Smooth muscle cell (in vitro differentiated cells): ENCODE results near the gene MEF2C. TPM values are rescaled to one million over a fixed set of nuclear protein-coding genes. Genes with fewer than 3 reads are reported as not detected.

Experiments used
- DNase-seq: peaks from one replicate; lab custom pipeline; 2025; ENCODE audit not compliant: unreplicated experiment; lab: John Stamatoyannopoulos, UW
- H2AFZ ChIP-seq: fragments of 200-600 bp; sonication (generic); 2 replicates; pipeline ENCODE4 v1.6.0; 2016; ENCODE audit warnings: antibody characterized with exemption, low read depth, mild to moderate bottlenecking
- H3F3A ChIP-seq: fragments of 200-600 bp; sonication (generic); 2 replicates; pipeline ENCODE4 v1.6.0; 2017; ENCODE audit warnings: antibody characterized with exemption, low read depth
- H3K27ac ChIP-seq: fragments of 200-600 bp; sonication (generic); 2 replicates; pipeline ENCODE4 v1.5.1; 2016; ENCODE audit warnings: low read depth, mild to moderate bottlenecking
- H3K27me3 ChIP-seq: fragments of 200-600 bp; sonication (generic); 2 replicates; pipeline ENCODE4 v1.6.1; 2016; ENCODE audit warnings: low read depth, mild to moderate bottlenecking
- H3K36me3 ChIP-seq: fragments of 200-600 bp; sonication (generic); 2 replicates; pipeline ENCODE4 v1.5.1; 2016; ENCODE audit warnings: low read depth
- H3K4me1 ChIP-seq: fragments of 200-600 bp; sonication (generic); 2 replicates; pipeline ENCODE4 v1.5.1; 2016; ENCODE audit warnings: low read depth
- H3K4me2 ChIP-seq: fragments of 200-600 bp; sonication (generic); 2 replicates; pipeline ENCODE4 v1.6.0; 2016; ENCODE audit warnings: mild to moderate bottlenecking
- H3K4me3 ChIP-seq: fragments of 200-600 bp; sonication (generic); 2 replicates; pipeline ENCODE4 v1.5.1; 2016; ENCODE audit warnings: mild to moderate bottlenecking
- H3K79me2 ChIP-seq: fragments of 200-600 bp; sonication (generic); 2 replicates; pipeline ENCODE4 v1.6.0; 2016; ENCODE audit warnings: low read depth, mild to moderate bottlenecking
- H3K9ac ChIP-seq: fragments of 200-600 bp; sonication (generic); 2 replicates; pipeline ENCODE4 v1.6.0; 2016; ENCODE audit warnings: low read depth
- H3K9me3 ChIP-seq: fragments of 200-600 bp; sonication (generic); replicated peaks from 2 replicates; pipeline ENCODE4 v1.5.1; 2016; ENCODE audit warnings: low read depth
- H4K20me1 ChIP-seq: fragments of 200-600 bp; sonication (generic); 2 replicates; pipeline ENCODE4 v1.6.0; 2016; ENCODE audit warnings: low read depth
- WGBS: methylation state at CpG from one replicate; pipeline ENCODE4 v1.1.7; 2016; ENCODE audit warnings: low lambda C conversion rate; 5-methylcytosine and 5-hydroxymethylcytosine counted together
- polyA plus RNA-seq: library from polyadenylated mRNA; unstranded; fragments of >200 nt; fragmentation: Nextera tagmentation; extraction: Ambion mirVana; gene quantifications from 2 replicates; pipeline ENCODE4 v1.2.1, GENCODE V29; 2016
- total RNA-seq: library from RNA; depleted of rRNA; stranded (reverse); fragments of >200 nt; gene quantifications from 2 replicates; pipeline ENCODE4 v1.2.3, GENCODE V29; 2014
- TF ChIP-seq, protein P1 (sequence below): fragments of 200-600 bp; sonication (generic); IDR thresholded peaks from 2 replicates; pipeline ENCODE4 v1.5.1; 2017; ENCODE audit warnings: borderline replicate concordance, mild to moderate bottlenecking, antibody characterized with exemption; ENCODE audit not compliant: insufficient read depth, poor library complexity, severe bottlenecking

The MEF2C gene
- total and polyA plus RNA-seq, 2 experiments from 2014 or later: 11.4 to 14.0 TPM

- H3K9ac ChIP-seq: no peak overlapping the region
- DNase-seq: no peak
- H3K4me1 ChIP-seq: peaks cover 8% of the 10 kb centered on the region
- no peaks in the 10 kb centered on the region for H4K20me1 ChIP-seq
- H3K4me2 ChIP-seq: peak overlapping the region; percentile 83
- no peak overlapping the region for H3K4me3 ChIP-seq
- TF ChIP-seq, protein P1, sequence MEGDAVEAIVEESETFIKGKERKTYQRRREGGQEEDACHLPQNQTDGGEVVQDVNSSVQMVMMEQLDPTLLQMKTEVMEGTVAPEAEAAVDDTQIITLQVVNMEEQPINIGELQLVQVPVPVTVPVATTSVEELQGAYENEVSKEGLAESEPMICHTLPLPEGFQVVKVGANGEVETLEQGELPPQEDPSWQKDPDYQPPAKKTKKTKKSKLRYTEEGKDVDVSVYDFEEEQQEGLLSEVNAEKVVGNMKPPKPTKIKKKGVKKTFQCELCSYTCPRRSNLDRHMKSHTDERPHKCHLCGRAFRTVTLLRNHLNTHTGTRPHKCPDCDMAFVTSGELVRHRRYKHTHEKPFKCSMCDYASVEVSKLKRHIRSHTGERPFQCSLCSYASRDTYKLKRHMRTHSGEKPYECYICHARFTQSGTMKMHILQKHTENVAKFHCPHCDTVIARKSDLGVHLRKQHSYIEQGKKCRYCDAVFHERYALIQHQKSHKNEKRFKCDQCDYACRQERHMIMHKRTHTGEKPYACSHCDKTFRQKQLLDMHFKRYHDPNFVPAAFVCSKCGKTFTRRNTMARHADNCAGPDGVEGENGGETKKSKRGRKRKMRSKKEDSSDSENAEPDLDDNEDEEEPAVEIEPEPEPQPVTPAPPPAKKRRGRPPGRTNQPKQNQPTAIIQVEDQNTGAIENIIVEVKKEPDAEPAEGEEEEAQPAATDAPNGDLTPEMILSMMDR: no peak
- H3F3A ChIP-seq: no peaks in the 10 kb centered on the region
- no peaks in the 10 kb centered on the region for H3K9me3 ChIP-seq
- peaks cover 100% of the 10 kb centered on the region for H3K27me3 ChIP-seq
- no peaks in the 10 kb centered on the region for H3K36me3 ChIP-seq
- H3K79me2 ChIP-seq: no peaks in the 10 kb centered on the region
- no peak overlapping the region for H3K27ac ChIP-seq
- no peak overlapping the region for H2AFZ ChIP-seq
- 3% methylated on average over 26 of the region's 27 CpGs for WGBS
Measured at GRCh38 chr5:88688984-88689667, 193.9 kb downstream of the MEF2C start.

- no peak overlapping the region for H3K4me3 ChIP-seq
- TF ChIP-seq, protein P1: no peak
- no peaks in the 10 kb centered on the region for H4K20me1 ChIP-seq
- WGBS: 11% methylated on average over 13 of the region's 13 CpGs
- H3K4me1 ChIP-seq: peaks cover 8% of the 10 kb centered on the region
- no peak overlapping the region for H3K27ac ChIP-seq
- no peak for DNase-seq
- no peaks in the 10 kb centered on the region for H3K79me2 ChIP-seq
- no peak overlapping the region for H3K4me2 ChIP-seq
- H3F3A ChIP-seq: no peaks in the 10 kb centered on the region
- no peak overlapping the region for H3K9ac ChIP-seq
- H3K9me3 ChIP-seq: no peaks in the 10 kb centered on the region
- H3K27me3 ChIP-seq: peaks cover 100% of the 10 kb centered on the region
- no peak overlapping the region for H2AFZ ChIP-seq
- no peaks in the 10 kb centered on the region for H3K36me3 ChIP-seq
Measured at GRCh38 chr5:88688156-88688983, 194.6 kb downstream of the MEF2C start.

- no peak for DNase-seq
- Histone ChIP-seq H3K27ac (no peak overlapping the region), H3F3A (no peaks in the 10 kb centered on the region), H3K4me1 (peaks cover 6% of the 10 kb centered on the region), H4K20me1 (no peaks in the 10 kb centered on the region), H2AFZ (no peak overlapping the region), H3K4me3 (no peak overlapping the region), H3K36me3 (no peaks in the 10 kb centered on the region), H3K79me2 (no peaks in the 10 kb centered on the region), H3K9ac (no peak overlapping the region), H3K27me3 (peaks cover 100% of the 10 kb centered on the region), H3K9me3 (no peaks in the 10 kb centered on the region), H3K4me2 (no peak overlapping the region)
- 5% methylated on average over 11 of the region's 11 CpGs for WGBS
- TF ChIP-seq, protein P1: no peak
Measured at GRCh38 chr5:88687373-88687911, 195.5 kb downstream of the MEF2C start.
